Upper lobe of right lung (tissue), 1 donor: ENCODE results near the gene ANXA7. TPM values are rescaled to one million over a fixed set of nuclear protein-coding genes. Genes with fewer than 3 reads are reported as not detected.
"Not testable (repeated sequence)": the region's sequence is repeated elsewhere in the genome, so short reads cannot be mapped to it uniquely, and the experiment has no call there.

Experiments
- ATAC-seq: fragments of 200-7000 bp; cut with Tn5 transposase; one replicate; pipeline ENCODE4 v1.9.1; 2020; ENCODE audit warnings: mild to moderate bottlenecking, moderate library complexity
- DNase-seq: peaks from one replicate; pipeline ENCODE4 v3.0.0-alpha.2; 2020
- H3K27ac ChIP-seq: fragments of 200-600 bp; one replicate; pipeline ENCODE4 v1.8.0; 2022
- H3K27me3 ChIP-seq: fragments of 200-600 bp; one replicate; pipeline ENCODE4 v1.8.0; 2022; ENCODE audit warnings: mild to moderate bottlenecking
- H3K36me3 ChIP-seq: fragments of 200-600 bp; one replicate; pipeline ENCODE4 v1.8.0; 2022
- H3K4me1 ChIP-seq: fragments of 200-600 bp; one replicate; pipeline ENCODE4 v1.8.0; 2022
- H3K4me3 ChIP-seq: fragments of 200-600 bp; one replicate; pipeline ENCODE4 v1.8.0; 2022; ENCODE audit warnings: mild to moderate bottlenecking
- H3K9me3 ChIP-seq: fragments of 200-600 bp; one replicate; pipeline ENCODE4 v1.8.0; 2022
- CTCF ChIP-seq: fragments of 200-600 bp; IDR thresholded peaks from one replicate; pipeline ENCODE4 v1.8.0; 2022; ENCODE audit warnings: antibody characterized with exemption
- intact Hi-C: fragments of 100-400 bp; cut with DNase I; formaldehyde crosslinking; loops from one replicate; pipeline ENCODE4 v1.11.0; 2022
- total RNA-seq: library from RNA; stranded (reverse); fragmentation: NEBNext Ultra II Directional; extraction: Animal tissue kit (Norgen Biotek cat#: 25700); gene quantifications from one replicate; pipeline ENCODE4 v1.2.1, GENCODE V29; 2021
- donor health status: DM: no; HTN: yes; CAD: no; lungs with severe emphysema.

ANXA7 gene
- total RNA-seq, 1 donor from 2014 or later: 102 TPM

GRCh38 chr10:73339436-73339835, 74.4 kb downstream of the ANXA7 start:
- Histone ChIP-seq H3K4me3 (no peak overlapping the region), H3K27ac (no peak overlapping the region), H3K4me1 (no peaks in the 10 kb centered on the region), H3K27me3 (no peaks in the 10 kb centered on the region), H3K36me3 (no peaks in the 10 kb centered on the region), H3K9me3 (no peaks in the 10 kb centered on the region)
- DNase-seq: no peak
- intact Hi-C loops: no loop called here
- no peak for ATAC-seq
- TF ChIP-seq CTCF: no peak

GRCh38 chr10:73338801-73339368, 75.0 kb downstream of the ANXA7 start:
- H3K4me3 ChIP-seq: no peak overlapping the region
- intact Hi-C loops: no loop called here
- H3K27me3 ChIP-seq: no peaks in the 10 kb centered on the region
- no peak for ATAC-seq
- no peak for TF ChIP-seq CTCF
- no peak for DNase-seq
- no peak overlapping the region for H3K27ac ChIP-seq
- H3K9me3 ChIP-seq: no peaks in the 10 kb centered on the region
- H3K36me3 ChIP-seq: no peaks in the 10 kb centered on the region
- no peaks in the 10 kb centered on the region for H3K4me1 ChIP-seq

- Histone ChIP-seq H3K27me3 (no peaks in the 10 kb centered on the region), H3K9me3 (no peaks in the 10 kb centered on the region), H3K27ac (no peak overlapping the region), H3K36me3 (no peaks in the 10 kb centered on the region), H3K4me1 (no peaks in the 10 kb centered on the region), H3K4me3 (no peak overlapping the region)
- intact Hi-C loops: no loop called here
- DNase-seq: no peak
- no peak for TF ChIP-seq CTCF
- ATAC-seq: no peak
Observed at GRCh38 chr10:73333202-73333601, 80.7 kb downstream of the ANXA7 start.

GRCh38 chr10:73332379-73332778, 81.5 kb downstream of the ANXA7 start:
- no peaks in the 10 kb centered on the region for H3K36me3 ChIP-seq
- TF ChIP-seq CTCF: no peak
- H3K9me3 ChIP-seq: no peaks in the 10 kb centered on the region
- ATAC-seq (no peak), DNase-seq (no peak)
- no peak overlapping the region for H3K27ac ChIP-seq
- H3K27me3 ChIP-seq: no peaks in the 10 kb centered on the region
- intact Hi-C loops: no loop called here
- H3K4me3 ChIP-seq: no peak overlapping the region
- no peaks in the 10 kb centered on the region for H3K4me1 ChIP-seq

GRCh38 chr10:73328523-73328922, 85.3 kb downstream of the ANXA7 start:
- intact Hi-C loops, DNase-seq, H3K9me3 ChIP-seq, H3K4me1 ChIP-seq, H3K27me3 ChIP-seq, ATAC-seq, H3K4me3 ChIP-seq, H3K36me3 ChIP-seq, H3K27ac ChIP-seq: not testable (repeated sequence)

GRCh38 chr10:73325290-73325689, 88.6 kb downstream of the ANXA7 start:
- H3K36me3 ChIP-seq, H3K27me3 ChIP-seq, DNase-seq, ATAC-seq, intact Hi-C loops, H3K9me3 ChIP-seq, H3K27ac ChIP-seq, H3K4me3 ChIP-seq, H3K4me1 ChIP-seq: not testable (repeated sequence)

Other genes with a start within 250 kb of the ANXA7 start
- gene ECD, start 246.1 kb downstream of the ANXA7 start, total RNA-seq: 27.8 TPM
- gene FAM149B1, start 245.9 kb downstream of the ANXA7 start, total RNA-seq: 18.6 TPM
- gene DNAJC9, start 166.8 kb downstream of the ANXA7 start, total RNA-seq: 12.4 TPM
- gene MRPS16, start 161.4 kb downstream of the ANXA7 start, total RNA-seq: 52.5 TPM
- gene CFAP70, start 55.2 kb downstream of the ANXA7 start, total RNA-seq: 2.7 TPM
- 3.0 TPM for gene MSS51, start 19.5 kb upstream of the ANXA7 start, total RNA-seq
- 38.0 TPM for gene PPP3CB, start 82.0 kb upstream of the ANXA7 start, total RNA-seq
- gene USP54, start 177.3 kb upstream of the ANXA7 start, total RNA-seq: 114 TPM
- gene MYOZ1, start 227.4 kb upstream of the ANXA7 start, total RNA-seq: 5.2 TPM
- 5.9 TPM for gene SYNPO2L, start 242.0 kb upstream of the ANXA7 start, total RNA-seq